GM10266 (cell line): ENCODE results near the gene EXD3.

ENCODE experiments used
- DNase-seq: peaks from one replicate; pipeline ENCODE4 v3.0.0; 2012; ENCODE audit errors: extremely low spot score
- CTCF ChIP-seq: IDR thresholded peaks from 2 replicates; pipeline ENCODE4 v1.5.1; 2012; ENCODE audit warnings: mild to moderate bottlenecking, low read depth; ENCODE audit not compliant: control insufficient read depth, insufficient read depth; ENCODE audit errors: missing control alignments

EXD3 gene

GRCh38 chr9:137268538-137269201, 154.3 kb downstream of the EXD3 start:
- TF ChIP-seq CTCF = no peak
- DNase-seq = no peak

GRCh38 chr9:137267933-137268355, 155.0 kb downstream of the EXD3 start:
- DNase-seq = no peak
- TF ChIP-seq CTCF = no peak

GRCh38 chr9:137266585-137267453, 156.1 kb downstream of the EXD3 start:
- no peak for DNase-seq
- TF ChIP-seq CTCF = no peak

GRCh38 chr9:137266162-137266527, 156.8 kb downstream of the EXD3 start:
- TF ChIP-seq CTCF = no peak
- DNase-seq = no peak

- no peak for DNase-seq
- no peak for TF ChIP-seq CTCF
These were observed 157.3 kb downstream of the EXD3 start for GRCh38 chr9:137265496-137266161.

- no peak for TF ChIP-seq CTCF
- no peak for DNase-seq
These were observed 158.9 kb downstream of the EXD3 start for GRCh38 chr9:137264067-137264466.
